Posterior cingulate gyrus (tissue), 11 donors: ENCODE measurements around the gene KCNT1.

Experiments
- DNase-seq, 10 donors: peaks; one replicate each; pipeline versions ENCODE4 v3.0.0 to v3.0.0-alpha.2; 2020 to 2021; ENCODE audit warnings: mixed read lengths in 3 of 10
- intact Hi-C: fragments of 100-400 bp; cut with DNase I; formaldehyde crosslinking; loops from one replicate; pipeline ENCODE4 v1.15.1; 2023

Gene KCNT1

GRCh38 chr9:135718616-135719015, 16.6 kb downstream of the KCNT1 start:
- peak in 8 of 10 donors; percentile 67 to 98 (median 83) for DNase-seq
- intact Hi-C loops: no loop called here

GRCh38 chr9:135719472-135719871, 17.5 kb downstream of the KCNT1 start:
- DNase-seq: no peak
- intact Hi-C loops: no loop called here

GRCh38 chr9:135722365-135722764, 20.4 kb downstream of the KCNT1 start:
- intact Hi-C loops: no loop called here

GRCh38 chr9:135724186-135724787, 22.3 kb downstream of the KCNT1 start:
- intact Hi-C loops: no loop called here

More at GRCh38 chr9:135722365-135722764, 20.4 kb downstream of the KCNT1 start:
- peak in 8 of 10 donors; percentile 46 to 95 (median 70) for DNase-seq

GRCh38 chr9:135726138-135726853, 24.3 kb downstream of the KCNT1 start:
- no peak for DNase-seq
- intact Hi-C loops: no loop called here

More at GRCh38 chr9:135724186-135724787, 22.3 kb downstream of the KCNT1 start:
- DNase-seq: no peak

GRCh38 chr9:135727257-135727875, 25.4 kb downstream of the KCNT1 start:
- no peak for DNase-seq
- intact Hi-C loops: no loop called here

GRCh38 chr9:135728436-135729110, 26.6 kb downstream of the KCNT1 start:
- intact Hi-C loops: no loop called here
- no peak for DNase-seq

- intact Hi-C loops: no loop called here
Measured at GRCh38 chr9:135729480-135729879, 27.5 kb downstream of the KCNT1 start.

GRCh38 chr9:135731454-135731853, 29.5 kb downstream of the KCNT1 start:
- intact Hi-C loops: no loop called here
- DNase-seq: no peak

More at GRCh38 chr9:135729480-135729879, 27.5 kb downstream of the KCNT1 start:
- peak in 2 of 10 donors; percentile 85 to 92 for DNase-seq

- no peak for DNase-seq
- intact Hi-C loops: no loop called here
Measured at GRCh38 chr9:135732569-135733257, 30.7 kb downstream of the KCNT1 start.

GRCh38 chr9:135734616-135735144, 32.7 kb downstream of the KCNT1 start:
- intact Hi-C loops: no loop called here
- DNase-seq: no peak

- no peak for DNase-seq
Measured at GRCh38 chr9:135736272-135736978, 34.4 kb downstream of the KCNT1 start.

GRCh38 chr9:135736979-135737839, 35.2 kb downstream of the KCNT1 start:
- intact Hi-C loops: no loop called here
- peak in 1 of 10 donors; percentile 55 for DNase-seq

More at GRCh38 chr9:135736272-135736978, 34.4 kb downstream of the KCNT1 start:
- intact Hi-C loops: no loop called here

- no peak for DNase-seq
- intact Hi-C loops: no loop called here
Measured at GRCh38 chr9:135737840-135738521, 36.0 kb downstream of the KCNT1 start.

GRCh38 chr9:135739271-135740220, 37.6 kb downstream of the KCNT1 start:
- intact Hi-C loops: no loop called here

GRCh38 chr9:135741276-135742219, 39.6 kb downstream of the KCNT1 start:
- intact Hi-C loops: no loop called here
- no peak for DNase-seq

More at GRCh38 chr9:135739271-135740220, 37.6 kb downstream of the KCNT1 start:
- no peak for DNase-seq
